ENCODE measurements around the gene PCSK5. TPM values are rescaled to one million over a fixed set of nuclear protein-coding genes. Genes with fewer than 3 reads are reported as not detected.

PCSK5 gene
- total and polyA plus RNA-seq, 2 donors (not counting 3 experiments of a cell fraction or from before 2014, with no cell fraction given): 2.6 to 4.8 TPM

GRCh38 chr9:76115982-76116646, 225.6 kb downstream of the PCSK5 start:
- H4K20me1 ChIP-seq (replicated peaks; ENCODE audit: control insufficient read depth, extremely low read depth, insufficient read depth, low read length): no peaks in the 10 kb centered on the region
- CTCF ChIA-PET: no interaction called here
- no peaks in the 10 kb centered on the region for H3K9me3 ChIP-seq (replicated peaks; ENCODE audit: control insufficient read depth, insufficient read depth, low read length)
- H2AFZ ChIP-seq (ENCODE audit: low read depth, low read length): no peak overlapping the region
- no peaks in the 10 kb centered on the region for H3K9me1 ChIP-seq (replicated peaks; ENCODE audit: control insufficient read depth, extremely low read depth, insufficient read depth, low read length)
- H3K27ac ChIP-seq (ENCODE audit: insufficient read depth, low read depth, low read length): no peak overlapping the region
- no peak overlapping the region for H3K4me2 ChIP-seq (ENCODE audit: insufficient read depth, low read length)
- no peaks in the 10 kb centered on the region for H3K27me3 ChIP-seq (ENCODE audit: control insufficient read depth in 2 of 2, insufficient read depth in 2 of 2, low read length in 2 of 2)
- no peak overlapping the region for H3K9ac ChIP-seq (replicated peaks; ENCODE audit: extremely low read depth, insufficient read depth, low read length)
- dilution Hi-C loops (cut with MboI; ENCODE audit: extremely low pct_ligation_motif_present, low sequenced_read_pairs) (no loop called here), intact Hi-C loops (cut with micrococcal nuclease) (no loop called here)
- no peaks in the 10 kb centered on the region for H3K79me2 ChIP-seq (ENCODE audit: control insufficient read depth, insufficient read depth, low read length)
- no peaks in the 10 kb centered on the region for H3K4me1 ChIP-seq (ENCODE audit: control insufficient read depth, extremely low read depth, insufficient read depth, low read length)
- no peak overlapping the region for H3K4me3 ChIP-seq (replicated peaks in 1 of 3; ENCODE audit: insufficient read depth in 1 of 3, low read depth in 1 of 3, low read length in 3 of 3)
- no peak for DNase-seq (ENCODE audit: low read depth, low spot score)
- TF ChIP-seq CTCF (IDR thresholded peaks at IDR 0.05; ENCODE audit: extremely low read depth in 1 of 2, insufficient read depth in 1 of 2, low read depth in 1 of 2, low read length in 2 of 2) (no peak), MAX (IDR thresholded peaks at IDR 0.05; ENCODE audit: insufficient read depth, insufficient read length) (no peak), GATA2 (IDR thresholded peaks at IDR 0.05; ENCODE audit: insufficient read depth, insufficient read length, low read depth, low read length) (no peak), MYC (IDR thresholded peaks at IDR 0.05; ENCODE audit: low read depth, low read length) (no peak)
- BruUV-seq (replicated peaks): no TSS peak
- FAIRE-seq: no peak
- no peaks in the 10 kb centered on the region for H3K36me3 ChIP-seq (ENCODE audit: control insufficient read depth in 2 of 2, extremely low read depth in 1 of 2, insufficient read depth in 2 of 2, low read length in 2 of 2)
- POLR2A ChIA-PET: no interaction called here

GRCh38 chr9:76116913-76117312, 226.4 kb downstream of the PCSK5 start:
- DNase-seq (ENCODE audit: low read depth, low spot score) (no peak), FAIRE-seq (no peak)
- CTCF ChIA-PET: no interaction called here
- TF ChIP-seq FOS (IDR thresholded peaks at IDR 0.05; ENCODE audit: borderline replicate concordance, insufficient read depth, low read length) (peak; percentile 11), CTCF (IDR thresholded peaks at IDR 0.05; ENCODE audit: extremely low read depth in 1 of 2, insufficient read depth in 1 of 2, low read depth in 1 of 2, low read length in 2 of 2) (no peak), POLR2AphosphoS5 (IDR thresholded peaks at IDR 0.05; ENCODE audit: insufficient read depth, low read depth, low read length) (no peak), JUN (IDR thresholded peaks at IDR 0.05; ENCODE audit: borderline replicate concordance, insufficient read depth, insufficient read length, low read depth) (no peak), EZH2 (IDR thresholded peaks at IDR 0.05; ENCODE audit: borderline replicate concordance, low read depth, low read length, severe bottlenecking) (no peak)
- BruUV-seq (replicated peaks): no TSS peak
- no peaks in the 10 kb centered on the region for H3K36me3 ChIP-seq (ENCODE audit: control insufficient read depth in 2 of 2, extremely low read depth in 1 of 2, insufficient read depth in 2 of 2, low read length in 2 of 2)
- H3K27ac ChIP-seq (ENCODE audit: insufficient read depth, low read depth, low read length): no peak overlapping the region
- H3K4me3 ChIP-seq (replicated peaks in 1 of 3; ENCODE audit: insufficient read depth in 1 of 3, low read depth in 1 of 3, low read length in 3 of 3): no peak overlapping the region
- dilution Hi-C loops (cut with MboI; ENCODE audit: extremely low pct_ligation_motif_present, low sequenced_read_pairs): no loop called here
- H3K79me2 ChIP-seq (ENCODE audit: control insufficient read depth, insufficient read depth, low read length): no peaks in the 10 kb centered on the region
- no peaks in the 10 kb centered on the region for H3K4me1 ChIP-seq (ENCODE audit: control insufficient read depth, extremely low read depth, insufficient read depth, low read length)
- H3K9ac ChIP-seq (replicated peaks; ENCODE audit: extremely low read depth, insufficient read depth, low read length): no peak overlapping the region
- H3K9me3 ChIP-seq (replicated peaks; ENCODE audit: control insufficient read depth, insufficient read depth, low read length): no peaks in the 10 kb centered on the region
- H3K4me2 ChIP-seq (ENCODE audit: insufficient read depth, low read length): no peak overlapping the region
- H2AFZ ChIP-seq (ENCODE audit: low read depth, low read length): no peak overlapping the region
- no peaks in the 10 kb centered on the region for H3K9me1 ChIP-seq (replicated peaks; ENCODE audit: control insufficient read depth, extremely low read depth, insufficient read depth, low read length)
- no peaks in the 10 kb centered on the region for H3K27me3 ChIP-seq (ENCODE audit: control insufficient read depth in 2 of 2, insufficient read depth in 2 of 2, low read length in 2 of 2)
- POLR2A ChIA-PET: no interaction called here
- H4K20me1 ChIP-seq (replicated peaks; ENCODE audit: control insufficient read depth, extremely low read depth, insufficient read depth, low read length): no peaks in the 10 kb centered on the region
- intact Hi-C loops (cut with micrococcal nuclease): no loop called here
